Left ventricle myocardium inferior (tissue), 1 donor: Measurements from ENCODE around the gene CORO2B. TPM values are rescaled to one million over a fixed set of nuclear protein-coding genes. Genes with fewer than 3 reads are reported as not detected.

Experiments used
- DNase-seq: peaks from one replicate; pipeline ENCODE4 v3.0.0-alpha.2; 2020
- H3K27ac ChIP-seq: fragments of 200-600 bp; replicated peaks from 2 replicates; pipeline ENCODE4 v1.8.0; 2021
- H3K27me3 ChIP-seq: fragments of 200-600 bp; 2 replicates; pipeline ENCODE4 v1.8.0; 2021; ENCODE audit warnings: low read depth
- H3K36me3 ChIP-seq: fragments of 200-600 bp; 2 replicates; pipeline ENCODE4 v1.8.0; 2021
- H3K4me1 ChIP-seq: fragments of 200-600 bp; 2 replicates; pipeline ENCODE4 v1.8.0; 2021
- H3K4me3 ChIP-seq: fragments of 200-600 bp; 2 replicates; pipeline ENCODE4 v1.8.0; 2021; ENCODE audit warnings: mild to moderate bottlenecking, moderate library complexity
- H3K9me3 ChIP-seq: fragments of 200-600 bp; replicated peaks from 2 replicates; pipeline ENCODE4 v1.8.0; 2021
- intact Hi-C: fragments of 100-400 bp; cut with micrococcal nuclease; formaldehyde crosslinking; loops from one replicate; pipeline ENCODE4 v1.11.0; 2022
- total RNA-seq: library from RNA; stranded (reverse); fragmentation: NEBNext Ultra II Directional; extraction: Animal tissue kit (Norgen Biotek cat#: 25700); gene quantifications from one replicate; pipeline ENCODE4 v1.2.1, GENCODE V29; 2021
- TF ChIP-seq, protein P1 (sequence below): fragments of 200-600 bp; IDR thresholded peaks from 2 replicates; pipeline ENCODE4 v1.8.0; 2021; ENCODE audit warnings: antibody characterized with exemption, mild to moderate bottlenecking, borderline replicate concordance
- donor health status: DM: no; HTN: yes; CAD: no; lungs with severe emphysema.

Gene CORO2B
- total RNA-seq, 1 donor from 2014 or later: 5.0 TPM

DNA sequence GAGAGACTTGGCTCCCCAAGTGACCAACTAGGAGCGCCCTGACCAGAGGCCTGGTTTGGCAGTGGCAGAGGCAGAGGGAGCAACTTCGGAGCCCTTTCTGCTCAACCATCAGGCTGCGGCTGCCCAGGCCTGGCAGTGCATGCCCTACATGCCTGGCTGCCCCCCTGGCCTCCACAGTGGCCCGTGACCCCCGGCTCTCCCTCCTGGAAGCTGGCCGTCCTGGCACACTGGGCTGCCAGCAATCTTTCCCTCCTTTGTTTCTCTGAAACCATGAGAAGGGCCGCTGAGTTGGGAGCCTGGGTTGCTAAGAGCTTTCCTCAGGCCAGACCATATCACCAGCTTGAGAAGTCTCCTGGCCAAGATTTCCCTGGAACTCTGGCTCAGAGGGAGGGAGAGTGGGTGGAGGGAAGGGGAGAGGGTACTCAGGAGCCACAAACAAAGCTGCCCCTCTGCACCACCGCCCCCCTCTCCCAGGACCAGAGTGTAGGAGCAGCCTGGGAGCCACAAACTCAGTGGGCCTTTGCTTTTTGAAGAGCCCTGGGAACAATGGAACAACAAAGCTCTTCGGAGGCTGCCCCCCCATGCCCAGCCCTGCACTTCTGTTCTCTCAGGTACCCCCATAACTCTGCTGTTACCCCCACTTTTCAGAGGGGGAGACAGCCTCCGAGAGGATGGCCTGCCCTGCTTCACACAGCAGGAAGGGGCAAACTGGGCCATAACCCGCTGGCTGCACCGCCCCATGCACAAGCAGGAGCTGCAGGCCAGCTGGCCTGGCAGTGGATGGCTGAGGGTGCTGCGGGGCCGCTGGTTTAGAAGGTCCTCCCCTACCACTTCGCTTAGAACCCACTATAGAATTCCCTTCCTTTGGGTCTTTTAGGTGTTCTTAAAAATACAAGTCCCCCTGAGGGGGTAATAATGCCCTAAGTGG is 11.3 kb downstream of the CORO2B start:
- H3K27me3 ChIP-seq: no peaks in the 10 kb centered on the region
- no peaks in the 10 kb centered on the region for H3K36me3 ChIP-seq
- intact Hi-C loops: no loop called here
- peaks cover 74% of the 10 kb centered on the region for H3K4me1 ChIP-seq
- TF ChIP-seq, protein P1, sequence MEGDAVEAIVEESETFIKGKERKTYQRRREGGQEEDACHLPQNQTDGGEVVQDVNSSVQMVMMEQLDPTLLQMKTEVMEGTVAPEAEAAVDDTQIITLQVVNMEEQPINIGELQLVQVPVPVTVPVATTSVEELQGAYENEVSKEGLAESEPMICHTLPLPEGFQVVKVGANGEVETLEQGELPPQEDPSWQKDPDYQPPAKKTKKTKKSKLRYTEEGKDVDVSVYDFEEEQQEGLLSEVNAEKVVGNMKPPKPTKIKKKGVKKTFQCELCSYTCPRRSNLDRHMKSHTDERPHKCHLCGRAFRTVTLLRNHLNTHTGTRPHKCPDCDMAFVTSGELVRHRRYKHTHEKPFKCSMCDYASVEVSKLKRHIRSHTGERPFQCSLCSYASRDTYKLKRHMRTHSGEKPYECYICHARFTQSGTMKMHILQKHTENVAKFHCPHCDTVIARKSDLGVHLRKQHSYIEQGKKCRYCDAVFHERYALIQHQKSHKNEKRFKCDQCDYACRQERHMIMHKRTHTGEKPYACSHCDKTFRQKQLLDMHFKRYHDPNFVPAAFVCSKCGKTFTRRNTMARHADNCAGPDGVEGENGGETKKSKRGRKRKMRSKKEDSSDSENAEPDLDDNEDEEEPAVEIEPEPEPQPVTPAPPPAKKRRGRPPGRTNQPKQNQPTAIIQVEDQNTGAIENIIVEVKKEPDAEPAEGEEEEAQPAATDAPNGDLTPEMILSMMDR: no peak
- H3K4me3 ChIP-seq: no peak overlapping the region
- DNase-seq: no peak
- no peaks in the 10 kb centered on the region for H3K9me3 ChIP-seq
- H3K27ac ChIP-seq: peak overlapping the region; percentile 48

DNA sequence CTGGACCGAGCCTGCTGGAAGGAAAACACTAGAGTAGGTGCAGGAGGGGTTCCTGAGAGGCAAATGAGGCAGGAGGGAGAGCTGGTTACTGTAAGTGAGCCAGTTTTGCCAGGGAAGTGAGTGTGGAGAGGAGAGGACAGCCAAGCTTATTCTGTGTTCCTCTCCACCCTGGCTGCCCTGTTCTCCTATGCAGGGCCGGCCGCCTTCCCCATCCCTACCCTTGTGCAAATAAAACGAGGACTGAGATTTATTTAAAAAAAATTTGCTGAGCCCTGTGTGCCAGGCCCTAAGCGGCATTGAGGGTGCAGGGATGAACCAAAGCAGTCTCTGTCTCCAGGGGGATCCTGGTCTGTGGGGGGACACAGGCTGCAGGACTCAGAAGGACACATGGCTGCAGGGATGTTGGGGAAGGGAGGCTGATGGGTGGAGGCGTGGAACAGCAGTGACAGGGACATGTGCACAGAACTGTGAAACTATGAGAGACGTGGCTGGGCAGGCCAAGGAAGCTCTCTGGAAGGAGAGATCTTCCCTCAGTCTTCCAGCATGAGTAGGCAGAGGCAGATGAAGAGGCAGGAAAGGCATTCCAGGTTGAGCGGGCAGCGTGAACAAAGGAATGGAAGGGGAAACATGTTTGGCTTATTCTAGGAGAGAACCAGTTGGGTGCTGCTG is 12.1 kb downstream of the CORO2B start:
- Histone ChIP-seq H3K27ac (peak overlapping the region; percentile 48), H3K4me1 (peaks cover 74% of the 10 kb centered on the region)
- TF ChIP-seq, protein P1: no peak

DNA sequence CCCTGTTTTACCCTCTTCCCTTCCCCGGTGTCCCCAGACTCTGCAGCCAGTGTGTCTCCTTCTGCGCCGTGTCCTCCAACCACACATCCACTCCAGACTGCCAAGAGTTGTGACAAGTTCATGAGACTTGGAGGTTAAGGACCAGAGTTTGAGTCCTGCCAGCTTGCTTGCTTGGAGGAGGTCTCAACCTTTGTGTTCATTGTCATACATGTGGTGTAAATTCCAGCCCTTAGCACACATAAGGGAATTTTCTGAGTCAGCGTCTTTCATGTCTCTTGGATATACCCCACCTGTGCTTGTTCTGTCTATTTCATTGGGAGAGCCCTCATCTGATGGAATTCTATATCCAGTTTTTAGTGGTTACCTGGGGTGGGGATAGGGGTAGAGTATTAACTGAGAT is 13.3 kb downstream of the CORO2B start:
- no peak for DNase-seq
- no peak overlapping the region for H3K4me3 ChIP-seq
- peaks cover 75% of the 10 kb centered on the region for H3K4me1 ChIP-seq
- no peak overlapping the region for H3K27ac ChIP-seq
- H3K36me3 ChIP-seq: no peaks in the 10 kb centered on the region
- TF ChIP-seq, protein P1: no peak
- H3K9me3 ChIP-seq: no peaks in the 10 kb centered on the region
- no peaks in the 10 kb centered on the region for H3K27me3 ChIP-seq
- intact Hi-C loops: no loop called here

More for the DNA sequence above, 12.1 kb downstream of the CORO2B start:
- no peak overlapping the region for H3K4me3 ChIP-seq
- DNase-seq: no peak
- no peaks in the 10 kb centered on the region for H3K27me3 ChIP-seq
- no peaks in the 10 kb centered on the region for H3K36me3 ChIP-seq
- no peaks in the 10 kb centered on the region for H3K9me3 ChIP-seq
- intact Hi-C loops: no loop called here

DNA sequence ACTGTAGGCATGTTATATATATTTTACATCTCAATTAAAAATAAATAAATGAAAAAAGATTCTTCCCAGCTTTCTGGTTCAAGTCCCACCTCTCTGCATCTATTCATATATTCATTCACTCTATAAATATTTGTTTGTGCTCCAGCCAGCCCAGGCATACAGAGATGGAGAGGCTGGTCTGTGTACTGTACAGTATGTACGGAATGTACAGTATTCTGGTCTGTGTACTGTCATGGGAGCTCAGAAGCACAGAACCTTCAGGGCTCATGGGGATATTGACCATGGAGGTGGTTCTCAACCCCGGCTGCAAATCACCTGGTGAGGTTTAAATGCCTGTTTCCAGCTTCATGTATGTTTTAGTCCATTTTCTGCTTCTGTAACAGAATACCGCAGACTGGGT is 13.8 kb downstream of the CORO2B start:
- TF ChIP-seq, protein P1: no peak
- Histone ChIP-seq H3K4me1 (peaks cover 75% of the 10 kb centered on the region), H3K4me3 (no peak overlapping the region), H3K27me3 (no peaks in the 10 kb centered on the region), H3K36me3 (no peaks in the 10 kb centered on the region), H3K9me3 (no peaks in the 10 kb centered on the region), H3K27ac (no peak overlapping the region)
- no peak for DNase-seq
- intact Hi-C loops: no loop called here

DNA sequence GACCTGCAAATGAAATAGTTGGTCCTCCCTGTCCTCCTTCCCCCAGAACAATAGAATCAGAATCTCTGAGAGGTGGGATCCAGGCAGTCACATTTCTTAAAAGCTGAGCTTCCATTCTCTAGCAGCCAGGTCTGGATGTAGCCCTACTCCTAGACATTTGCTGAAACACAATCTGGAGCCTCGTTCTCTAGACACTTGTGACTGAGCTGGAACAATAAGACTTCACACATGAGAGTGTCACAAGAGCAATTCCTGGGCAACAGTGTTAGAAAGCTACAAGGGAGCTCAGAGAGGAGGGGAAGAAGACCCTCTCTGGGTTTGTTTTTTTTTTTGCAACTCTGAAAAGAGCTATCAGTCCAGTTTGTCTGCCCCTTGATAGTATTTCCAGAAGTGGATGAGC is 14.5 kb downstream of the CORO2B start:
- TF ChIP-seq, protein P1: no peak
- intact Hi-C loops: no loop called here
- no peaks in the 10 kb centered on the region for H3K36me3 ChIP-seq
- no peaks in the 10 kb centered on the region for H3K9me3 ChIP-seq
- H3K27ac ChIP-seq: no peak overlapping the region
- peaks cover 76% of the 10 kb centered on the region for H3K4me1 ChIP-seq
- H3K4me3 ChIP-seq: no peak overlapping the region
- H3K27me3 ChIP-seq: no peaks in the 10 kb centered on the region
- DNase-seq: no peak
